HuH-7 (cell line): ENCODE data around the gene AEBP2.
"Not testable (repeated sequence)": the region's sequence is repeated elsewhere in the genome, so short reads cannot be mapped to it uniquely, and the experiment has no call there.

Experiments
- DNase-seq: peaks from one replicate; pipeline ENCODE4 v3.0.0; 2011; ENCODE audit warnings: low spot score

Gene AEBP2

DNA sequence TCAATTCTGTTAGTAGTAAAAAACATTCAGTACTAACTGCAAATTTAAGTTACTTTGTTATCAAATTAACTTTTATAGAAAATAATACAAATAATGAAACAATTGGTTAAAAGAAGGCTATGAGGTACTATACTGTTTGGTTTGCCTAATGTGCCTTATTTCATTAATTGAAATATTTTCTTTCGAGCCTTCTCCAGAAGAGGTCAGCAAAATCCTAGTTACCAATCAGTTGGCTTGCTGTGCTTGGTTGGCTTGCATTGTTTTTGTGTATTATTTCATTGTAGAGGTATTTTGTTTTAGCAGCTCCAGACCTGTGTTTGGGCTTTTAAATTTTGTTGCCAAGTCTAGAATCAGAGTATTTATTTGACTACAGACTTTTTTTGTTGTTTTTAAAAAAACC is 68.5 kb downstream of the AEBP2 start:
- no peak for DNase-seq

DNA sequence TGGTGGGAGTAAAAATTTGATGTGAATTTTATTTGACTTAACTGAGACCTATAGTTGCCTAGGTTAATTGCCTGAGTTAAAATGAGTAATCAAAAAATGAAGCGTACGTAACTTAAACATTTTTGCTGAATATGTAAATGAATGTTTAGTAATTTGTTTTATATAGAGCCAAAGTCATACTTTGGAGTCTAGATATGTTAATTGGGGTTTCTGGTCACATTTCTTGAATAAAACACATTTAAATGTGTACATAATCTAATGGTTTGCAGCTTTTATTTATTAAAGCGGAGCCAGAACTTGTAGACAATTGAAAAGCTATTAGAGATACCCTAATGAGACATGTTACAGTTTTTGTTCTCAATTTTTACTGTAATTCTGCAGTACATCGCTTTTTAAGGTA is 71.2 kb downstream of the AEBP2 start:
- DNase-seq = no peak

DNA sequence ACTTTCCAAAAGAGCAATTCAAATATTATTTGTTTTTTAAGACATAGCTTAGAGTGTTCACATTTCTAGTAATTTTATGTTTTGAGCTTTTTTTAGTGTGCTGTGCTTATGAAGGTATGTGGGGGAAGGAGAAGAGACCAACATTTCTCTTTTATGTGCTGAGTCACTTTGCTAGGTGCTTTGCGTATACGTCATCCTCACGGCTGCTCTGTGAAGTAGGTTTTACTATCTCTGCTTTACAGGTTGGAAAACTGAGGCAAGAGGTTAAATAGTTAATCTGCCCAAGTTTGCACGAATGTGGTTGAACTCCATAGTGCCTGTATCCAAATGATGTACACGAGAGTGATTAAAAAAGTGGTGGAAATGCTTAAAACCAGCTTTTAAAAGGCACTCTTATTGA is 75.9 kb downstream of the AEBP2 start:
- no peak for DNase-seq

DNA sequence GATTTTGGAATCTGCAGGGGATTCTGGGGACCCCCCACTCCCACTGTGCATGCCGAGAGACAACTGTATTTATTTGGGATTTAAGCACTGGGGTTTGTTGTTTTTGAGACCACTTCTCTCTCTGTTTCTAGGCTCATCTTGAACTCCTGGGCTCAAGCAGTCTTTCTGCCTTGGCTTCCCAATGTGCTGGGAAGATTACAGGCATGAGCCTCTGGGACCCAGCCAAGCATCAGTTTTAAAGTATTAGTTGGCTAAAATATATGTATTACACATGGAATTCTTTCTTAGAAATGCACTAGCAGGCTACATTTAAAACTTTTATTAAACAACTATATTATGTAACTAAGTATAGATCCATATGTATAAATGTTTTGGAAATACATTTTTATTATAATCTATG is 78.3 kb downstream of the AEBP2 start:
- DNase-seq = no peak

DNA sequence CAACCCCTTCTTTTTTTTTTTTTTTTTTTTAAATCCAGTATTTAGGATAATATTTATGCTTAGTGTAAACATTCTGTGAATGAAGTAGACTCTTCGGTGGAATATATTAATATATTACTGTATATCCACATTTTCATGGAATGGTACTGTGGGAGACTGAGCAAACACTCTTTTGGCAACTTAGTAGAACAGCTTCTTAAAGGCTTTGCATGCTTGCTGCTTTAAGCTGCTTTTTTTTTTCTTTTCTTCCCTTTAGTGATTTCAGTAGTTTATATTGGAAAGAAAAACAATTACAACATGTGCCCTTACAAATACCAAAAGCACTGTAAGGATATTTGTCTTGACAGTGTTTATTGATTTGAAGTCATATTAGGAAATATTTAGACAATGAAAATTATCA is 78.9 kb downstream of the AEBP2 start:
- no peak for DNase-seq

DNA sequence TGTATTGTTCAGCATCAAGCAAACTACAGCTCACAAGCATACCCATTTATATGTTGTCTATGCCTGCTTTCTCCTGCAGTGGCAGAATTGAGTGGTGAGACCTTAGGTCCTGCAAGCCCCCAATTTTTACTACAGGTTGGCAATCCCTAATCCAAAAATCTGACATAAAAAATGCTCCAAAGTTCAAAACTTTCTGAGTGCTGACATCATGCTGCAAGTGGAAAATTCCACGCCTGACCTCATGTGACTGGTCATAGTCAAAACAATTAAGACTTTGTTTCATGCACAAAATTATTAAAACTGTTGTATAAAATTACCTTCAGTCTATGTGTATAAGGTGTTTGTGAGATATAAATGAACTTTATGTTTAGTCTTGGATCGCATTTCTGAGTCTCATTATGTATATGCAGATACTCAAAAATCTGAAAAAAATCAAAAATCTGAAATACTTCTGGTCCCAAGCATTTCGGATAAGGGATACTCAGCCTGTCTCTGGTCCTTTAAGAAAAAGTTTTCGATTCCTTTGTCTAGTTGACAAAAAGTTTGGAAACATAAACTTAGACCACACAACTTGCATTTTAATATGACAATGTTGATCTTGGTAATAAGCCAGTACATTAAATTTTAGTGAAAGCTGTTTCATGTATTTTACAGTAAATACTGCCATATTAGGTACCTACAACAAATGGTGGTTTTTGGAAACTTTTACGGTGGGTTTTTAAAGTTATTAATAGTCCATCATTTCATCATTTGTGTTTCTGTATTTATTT is 81.5 kb downstream of the AEBP2 start:
- DNase-seq = no peak

DNA sequence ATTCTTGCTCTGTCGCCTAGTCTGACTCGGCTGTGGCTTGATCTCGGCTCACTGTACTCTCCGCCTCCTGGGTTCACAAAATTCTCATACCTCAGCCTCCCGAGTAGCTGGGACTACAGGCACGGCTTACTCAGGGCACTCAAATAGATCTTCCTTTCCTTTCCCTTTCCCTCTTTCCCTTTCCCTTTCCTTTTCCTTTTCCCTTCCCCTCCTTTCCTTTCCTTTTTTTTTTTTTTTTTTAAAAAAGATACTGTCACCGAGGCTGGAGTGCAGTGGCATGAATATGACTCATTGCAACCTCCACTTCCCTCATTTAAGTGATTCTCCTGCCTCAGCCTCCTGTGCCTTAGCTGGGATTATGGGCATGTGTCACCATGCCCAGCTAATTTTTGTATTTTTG is 86.0 kb downstream of the AEBP2 start:
- DNase-seq = no peak

DNA sequence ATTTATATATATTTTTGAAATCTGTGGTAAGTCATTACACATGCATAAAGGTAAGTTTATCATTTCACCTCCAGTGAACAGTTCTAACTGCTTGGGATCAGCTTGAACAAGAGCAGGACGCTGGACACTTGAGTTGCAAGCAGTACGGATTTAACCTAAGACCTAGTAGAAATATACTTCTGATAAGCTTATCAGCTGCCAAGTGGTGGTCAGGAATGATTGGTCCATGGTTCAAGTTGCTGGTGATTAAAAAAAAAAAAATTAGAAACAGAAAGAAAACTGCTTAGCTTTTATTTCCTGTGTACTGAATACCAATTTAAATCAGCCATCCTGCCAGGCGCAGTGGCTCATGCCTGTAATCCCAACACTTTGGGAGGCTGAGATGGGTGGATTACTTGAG is 88.6 kb downstream of the AEBP2 start:
- DNase-seq = no peak

DNA sequence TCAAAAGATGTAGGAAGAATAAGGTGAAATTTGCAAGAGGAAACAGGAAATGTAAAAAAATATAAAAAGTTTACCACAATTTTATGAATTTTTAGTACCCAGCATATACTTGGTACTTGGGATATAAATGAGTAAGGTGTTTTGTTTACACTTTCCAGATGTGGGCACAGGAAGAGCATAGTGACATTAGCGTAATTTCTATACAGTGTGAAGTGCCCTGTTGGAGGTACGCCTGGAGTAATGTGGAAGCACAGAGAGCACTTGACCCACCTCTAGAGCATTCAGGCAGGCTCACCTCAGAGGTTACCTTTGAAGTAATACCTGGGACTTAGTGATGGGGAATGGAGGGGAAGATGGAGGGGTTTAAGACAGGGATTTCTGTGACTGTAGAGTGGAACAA is 89.5 kb downstream of the AEBP2 start:
- no peak for DNase-seq

DNA sequence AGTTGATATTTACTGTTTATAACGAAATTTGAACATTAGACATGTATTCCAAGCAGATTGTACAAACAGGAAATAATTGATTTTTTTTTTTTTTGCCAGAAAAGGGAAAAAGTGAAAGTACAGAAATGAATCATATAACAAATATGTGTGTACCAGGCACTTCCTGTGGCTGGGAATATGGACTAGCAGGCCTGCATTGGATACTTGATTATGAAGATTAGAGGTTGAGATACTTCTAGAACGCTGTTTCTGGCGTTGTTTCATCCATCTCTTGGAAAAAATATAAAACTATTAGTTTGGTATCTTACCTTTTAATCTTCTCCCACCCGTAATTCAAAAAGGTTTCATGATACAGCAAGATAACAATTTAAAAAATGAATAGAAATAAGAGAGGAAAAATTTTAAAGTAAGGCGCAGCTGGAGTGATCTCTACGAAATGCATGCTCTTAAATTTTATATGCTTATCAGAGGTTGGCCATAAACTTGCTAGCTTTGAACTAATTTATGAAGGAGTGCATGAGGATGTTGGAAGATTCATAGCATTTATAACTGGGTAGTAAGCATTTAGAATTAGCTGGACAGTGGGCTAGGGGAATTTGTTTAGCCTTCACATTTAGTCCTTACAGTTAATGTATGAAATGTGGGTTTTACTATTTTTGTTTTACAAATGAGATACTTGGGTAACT is 90.8 kb downstream of the AEBP2 start:
- DNase-seq = no peak

DNA sequence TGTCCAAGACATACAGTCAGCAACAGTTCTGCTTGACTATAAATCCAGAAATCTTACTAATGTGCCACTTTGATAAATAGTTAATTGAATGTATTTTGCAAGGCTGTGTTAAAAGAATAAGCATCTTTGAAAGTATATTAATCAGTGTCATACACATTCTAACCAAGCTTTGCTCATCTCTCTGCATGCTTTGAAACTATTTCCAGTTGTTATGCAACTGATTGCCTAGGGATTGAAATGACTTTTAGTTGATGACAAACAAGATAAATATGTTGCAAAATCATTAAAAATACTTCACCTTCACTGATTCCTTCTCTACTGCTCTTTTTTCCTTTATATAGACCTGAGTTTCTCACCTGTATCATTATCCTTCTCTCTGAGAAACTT is 91.3 kb downstream of the AEBP2 start:
- DNase-seq = no peak

DNA sequence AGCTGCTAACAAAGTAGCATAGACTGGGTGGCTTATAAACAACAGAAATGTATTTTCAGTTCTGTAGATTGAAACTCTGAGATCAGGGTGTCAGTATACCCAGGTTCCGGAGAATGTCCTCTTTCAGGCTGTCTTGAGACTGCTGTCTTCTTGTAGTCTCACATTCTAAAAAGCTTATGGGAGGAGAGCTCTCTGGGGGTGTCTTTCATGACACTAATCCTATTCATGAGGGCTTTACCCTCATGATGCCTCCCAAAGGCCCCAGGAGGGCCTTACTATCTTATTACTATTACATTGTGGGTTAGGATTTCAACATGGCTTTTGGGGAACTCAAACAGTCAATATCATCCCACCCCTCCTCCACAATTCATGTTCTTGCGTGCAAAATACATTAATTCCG is 94.3 kb downstream of the AEBP2 start:
- DNase-seq = no peak

DNA sequence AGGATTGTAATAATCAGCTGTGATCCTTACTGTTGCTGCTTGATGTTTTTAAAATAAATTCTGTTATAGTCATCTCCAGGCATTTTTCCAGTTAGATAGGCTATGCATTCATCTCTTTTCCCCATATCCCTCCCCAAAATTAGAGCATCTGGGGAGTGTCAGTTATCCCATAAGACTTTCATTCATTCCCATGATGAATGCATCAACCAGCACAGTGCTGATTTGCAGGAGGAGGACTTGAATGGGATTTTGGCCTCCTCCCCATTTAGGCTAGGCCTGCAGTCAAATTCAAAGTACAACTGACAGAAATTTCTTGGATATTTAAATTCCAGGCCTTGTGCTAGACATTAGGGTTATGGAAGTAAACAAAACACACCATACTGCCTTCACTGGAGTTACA is 99.8 kb downstream of the AEBP2 start:
- DNase-seq = no peak

DNA sequence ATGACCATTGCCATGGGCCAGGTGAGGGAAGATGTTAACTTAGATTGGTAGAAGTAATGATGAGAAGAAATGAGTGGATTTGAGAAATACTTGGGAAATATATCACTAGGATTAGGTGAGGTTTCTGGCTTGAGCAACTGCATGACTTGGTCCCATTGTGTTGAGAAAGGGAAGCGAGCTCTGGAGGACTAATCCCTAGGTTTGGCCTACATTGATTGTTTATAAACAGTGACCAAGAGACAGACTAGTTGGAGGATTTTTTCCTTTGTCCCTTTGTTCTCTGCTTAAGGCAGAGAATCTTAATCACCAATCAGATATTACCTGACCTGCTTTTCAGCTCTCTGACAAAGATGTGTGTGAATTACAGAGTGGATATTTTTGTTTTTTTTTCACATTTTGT is 100.5 kb downstream of the AEBP2 start:
- no peak for DNase-seq

DNA sequence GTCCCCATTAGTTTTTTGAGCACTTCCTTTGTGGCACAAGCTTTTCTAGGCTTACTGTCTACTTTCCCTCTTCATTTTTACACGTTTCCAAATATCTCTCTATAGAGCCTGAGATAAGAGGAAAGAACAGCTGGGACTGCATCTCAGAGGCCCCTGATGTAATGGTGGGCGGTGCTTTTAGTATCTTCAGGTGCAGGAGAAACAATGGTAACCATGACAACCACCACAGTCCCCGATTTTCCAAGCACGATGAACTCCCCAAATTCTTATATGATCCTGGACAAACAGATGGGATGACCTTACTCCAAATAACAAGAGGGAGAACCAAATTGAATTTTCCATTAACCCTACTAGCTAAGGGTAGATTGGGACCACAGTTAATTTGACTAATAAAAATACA is 103.3 kb downstream of the AEBP2 start:
- DNase-seq = no peak

DNA sequence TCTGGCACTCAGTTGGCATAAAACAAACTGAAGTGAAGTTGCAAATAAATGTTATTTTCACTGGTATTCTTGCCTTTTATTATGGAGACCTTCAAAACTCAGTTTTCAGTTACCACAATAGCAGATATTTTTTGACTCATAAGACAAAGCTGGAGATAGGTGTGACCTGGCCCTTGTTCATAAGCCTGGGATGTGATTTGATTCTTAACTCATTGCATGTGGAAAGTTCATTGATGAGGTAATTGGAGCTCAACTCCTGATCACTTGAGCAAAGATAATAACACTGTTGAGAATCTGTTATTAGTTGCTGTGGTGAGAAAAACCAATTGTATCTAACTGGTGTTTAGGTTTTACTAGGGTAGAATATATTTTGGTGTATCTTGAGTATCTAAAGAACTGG is 105.1 kb downstream of the AEBP2 start:
- no peak for DNase-seq

DNA sequence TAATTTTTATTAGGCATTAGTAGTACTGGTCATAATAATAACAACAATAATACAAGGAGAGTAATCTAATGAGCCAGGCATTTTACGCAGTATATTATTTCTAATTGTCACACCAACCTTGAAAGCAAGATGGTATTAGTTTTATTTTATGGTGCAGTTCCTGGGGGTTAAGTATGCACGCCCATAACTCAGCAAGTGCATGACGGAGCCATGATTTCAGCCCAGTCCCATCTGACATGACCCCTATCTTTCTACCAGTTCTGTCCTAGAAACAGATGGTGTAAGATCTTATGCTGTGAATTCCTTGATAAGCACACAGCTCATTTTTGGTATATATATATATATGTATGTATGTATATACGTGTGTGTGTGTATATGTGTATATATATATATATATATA is 106.0 kb downstream of the AEBP2 start:
- DNase-seq = no peak

DNA sequence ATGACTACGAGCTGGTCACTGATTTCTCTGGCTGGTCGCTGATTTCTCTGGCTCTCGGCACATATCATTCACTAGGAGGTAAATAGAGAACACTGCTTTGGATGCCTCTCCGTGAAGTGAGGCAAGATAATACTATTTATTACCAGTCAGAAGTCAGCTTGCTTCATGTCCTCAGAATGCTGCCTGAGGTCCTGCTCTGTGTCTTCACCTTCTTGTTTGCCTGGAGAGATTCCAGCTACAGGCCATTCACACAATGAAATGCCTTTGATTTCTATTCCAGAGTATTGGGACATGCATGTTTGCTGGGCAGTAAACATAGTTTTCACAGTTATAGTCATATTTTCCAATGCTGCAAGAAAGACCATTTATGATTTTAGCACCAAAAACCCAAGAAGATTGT is 106.7 kb downstream of the AEBP2 start:
- no peak for DNase-seq

DNA sequence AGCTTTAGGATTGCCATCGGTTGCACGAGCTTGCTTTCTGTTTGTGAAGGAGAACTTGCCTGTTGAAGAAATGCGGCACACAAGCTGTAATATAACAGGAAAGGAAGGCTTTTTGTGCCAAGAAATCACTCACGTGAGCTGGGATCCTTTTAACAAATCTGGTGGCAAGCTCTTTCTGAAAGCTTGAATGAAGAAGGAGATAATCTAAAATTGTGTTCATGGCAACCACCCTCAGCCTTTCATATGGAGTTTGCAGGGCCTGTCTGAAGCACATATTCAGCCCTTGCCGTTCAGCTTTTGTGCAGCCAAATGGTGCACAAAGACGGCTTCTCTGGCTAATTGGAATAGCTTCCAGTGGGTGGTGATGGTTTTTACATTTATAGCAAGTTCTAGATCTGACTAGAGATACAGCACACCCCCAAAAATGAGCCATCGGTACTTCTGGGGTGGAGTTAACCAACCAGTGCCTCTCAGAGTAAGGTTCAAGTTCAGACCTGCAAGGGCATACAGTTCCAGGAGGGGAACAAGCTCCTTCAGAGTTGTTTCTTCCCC is 107.4 kb downstream of the AEBP2 start:
- DNase-seq = no peak

DNA sequence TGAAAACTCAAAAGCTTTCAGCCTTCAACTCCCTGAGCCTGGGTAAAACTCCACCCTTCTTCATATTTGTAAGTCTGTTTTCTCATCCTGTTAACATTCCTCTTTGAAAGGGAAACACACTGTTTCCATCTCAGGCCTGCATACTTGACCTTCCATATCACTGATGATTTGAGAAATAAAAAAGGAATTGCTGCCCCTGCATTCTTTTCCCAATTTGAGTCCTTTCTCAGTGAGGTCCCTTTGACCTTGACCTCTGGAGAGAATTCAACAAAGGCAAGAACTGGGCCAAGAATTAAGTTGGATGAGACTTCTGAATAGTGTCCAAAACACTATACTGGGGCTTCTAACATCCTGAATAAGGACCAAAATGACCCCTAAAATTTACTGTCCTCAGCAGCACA is 108.0 kb downstream of the AEBP2 start:
- no peak for DNase-seq

DNA sequence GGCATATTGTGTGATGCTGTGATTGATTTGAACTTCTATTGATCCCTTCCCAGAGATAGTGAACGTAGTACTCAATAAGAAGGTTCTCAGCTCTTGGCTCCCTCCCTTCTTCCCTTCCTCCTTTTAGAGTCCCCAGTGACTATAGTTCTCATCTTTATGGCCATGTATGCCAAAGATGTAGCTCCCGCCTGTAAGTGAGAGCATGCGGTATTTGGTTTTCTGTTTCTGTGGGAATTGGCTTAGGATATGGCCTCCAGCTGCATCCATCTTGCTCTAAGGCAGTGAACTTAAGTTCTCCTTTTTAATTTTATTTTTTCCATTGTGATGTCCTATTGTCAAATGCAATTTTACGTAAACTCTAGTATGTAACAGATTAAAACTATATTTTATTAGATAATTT is 109.5 kb downstream of the AEBP2 start:
- DNase-seq = no peak

DNA sequence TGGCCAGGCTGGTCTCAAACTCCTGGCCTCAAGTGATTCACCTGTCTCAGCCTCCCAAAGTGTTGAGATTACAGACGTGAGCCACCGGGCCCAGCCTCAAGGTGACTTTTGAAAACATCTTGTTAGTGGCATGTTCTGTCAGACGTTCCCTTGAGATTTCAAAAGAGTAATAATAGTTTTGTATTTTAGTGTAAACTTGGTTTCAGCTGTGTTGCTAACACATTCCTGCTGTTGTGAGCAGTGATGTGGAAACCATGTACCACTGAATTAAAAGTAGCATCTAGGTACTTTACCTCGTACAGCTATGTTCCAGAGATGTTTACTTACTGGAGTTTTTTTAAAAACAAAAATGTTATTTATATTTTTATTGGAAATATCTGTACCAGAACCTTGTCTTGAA is 111.3 kb downstream of the AEBP2 start:
- no peak for DNase-seq

DNA sequence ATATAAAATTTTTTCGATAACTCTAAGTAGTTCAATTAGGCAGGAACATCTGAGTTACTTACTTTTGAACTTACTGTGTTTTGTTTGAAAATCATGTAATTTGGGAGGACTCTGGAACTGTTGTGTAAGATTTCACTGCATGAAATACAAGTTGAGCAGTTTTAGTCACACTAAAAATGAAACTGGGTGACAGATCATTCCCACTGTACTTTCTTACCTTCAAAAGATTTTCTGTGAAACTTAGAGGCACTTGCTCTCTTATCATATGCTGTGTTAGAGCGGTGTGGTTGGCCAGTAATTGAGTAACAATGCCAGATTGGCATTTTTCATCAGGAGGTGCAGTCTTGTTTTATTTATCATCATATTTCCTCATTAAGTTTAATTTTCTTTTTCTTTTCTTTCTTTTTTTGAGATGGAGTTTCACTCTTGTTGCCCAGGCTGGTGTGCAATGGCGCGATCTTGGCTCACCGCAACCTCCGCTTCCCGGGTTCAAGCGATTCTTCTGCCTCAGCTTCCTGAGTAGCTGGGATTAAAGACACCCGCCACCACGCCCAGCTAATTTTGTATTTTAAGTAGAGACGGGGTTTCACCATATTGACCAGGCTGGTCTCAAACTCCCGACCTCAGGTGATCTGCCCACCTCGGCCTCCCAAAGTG is 113.3 kb downstream of the AEBP2 start:
- DNase-seq = not testable (repeated sequence)
